ENCODE data around the gene SMIM14.

DNA sequence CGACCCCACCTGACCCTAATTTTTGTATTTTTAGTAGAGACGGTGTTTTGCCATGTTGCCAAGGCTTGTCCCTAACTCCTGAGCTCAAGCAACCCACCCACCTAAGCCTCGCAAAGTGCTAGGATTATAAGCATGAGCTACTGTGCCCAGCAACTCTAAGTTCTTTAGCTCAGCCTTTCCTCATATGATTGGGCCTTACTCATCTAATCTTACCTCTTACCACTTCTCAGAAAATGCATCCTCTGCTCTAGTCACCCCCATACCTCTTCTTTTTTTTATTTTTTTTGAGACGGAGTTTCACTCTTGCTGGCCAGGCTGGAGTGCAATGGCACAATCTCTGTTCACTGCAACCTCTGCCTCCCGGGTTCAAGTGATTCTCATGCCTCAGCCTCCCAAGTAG, 75.9 kb downstream of the SMIM14 start:
- TF ChIP-seq TAF1 (IDR thresholded peaks at IDR 0.05; ENCODE audit: low read depth) (no peak), EP300 (IDR thresholded peaks at IDR 0.05; ENCODE audit: borderline replicate concordance) (no peak), TCF12 (IDR thresholded peaks at IDR 0.05; ENCODE audit: low read depth) (no peak), TEAD4 (IDR thresholded peaks at IDR 0.05) (no peak), NFIC (IDR thresholded peaks at IDR 0.05) (no peak), ZBTB7A (IDR thresholded peaks at IDR 0.05; ENCODE audit: low read depth) (no peak), RAD21 (IDR thresholded peaks at IDR 0.05; ENCODE audit: low read depth) (no peak), FOXM1 (IDR thresholded peaks at IDR 0.05; ENCODE audit: borderline replicate concordance, low read depth) (no peak), YY1 (IDR thresholded peaks at IDR 0.05; ENCODE audit: low read depth) (no peak)
- TF ChIP-seq, protein P1, sequence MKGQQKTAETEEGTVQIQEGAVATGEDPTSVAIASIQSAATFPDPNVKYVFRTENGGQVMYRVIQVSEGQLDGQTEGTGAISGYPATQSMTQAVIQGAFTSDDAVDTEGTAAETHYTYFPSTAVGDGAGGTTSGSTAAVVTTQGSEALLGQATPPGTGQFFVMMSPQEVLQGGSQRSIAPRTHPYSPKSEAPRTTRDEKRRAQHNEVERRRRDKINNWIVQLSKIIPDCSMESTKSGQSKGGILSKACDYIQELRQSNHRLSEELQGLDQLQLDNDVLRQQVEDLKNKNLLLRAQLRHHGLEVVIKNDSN (IDR thresholded peaks at IDR 0.05), result no peak
- TF ChIP-seq, protein P2, sequence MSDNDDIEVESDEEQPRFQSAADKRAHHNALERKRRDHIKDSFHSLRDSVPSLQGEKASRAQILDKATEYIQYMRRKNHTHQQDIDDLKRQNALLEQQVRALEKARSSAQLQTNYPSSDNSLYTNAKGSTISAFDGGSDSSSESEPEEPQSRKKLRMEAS (IDR thresholded peaks at IDR 0.05), result no peak
- TF ChIP-seq, protein P3, sequence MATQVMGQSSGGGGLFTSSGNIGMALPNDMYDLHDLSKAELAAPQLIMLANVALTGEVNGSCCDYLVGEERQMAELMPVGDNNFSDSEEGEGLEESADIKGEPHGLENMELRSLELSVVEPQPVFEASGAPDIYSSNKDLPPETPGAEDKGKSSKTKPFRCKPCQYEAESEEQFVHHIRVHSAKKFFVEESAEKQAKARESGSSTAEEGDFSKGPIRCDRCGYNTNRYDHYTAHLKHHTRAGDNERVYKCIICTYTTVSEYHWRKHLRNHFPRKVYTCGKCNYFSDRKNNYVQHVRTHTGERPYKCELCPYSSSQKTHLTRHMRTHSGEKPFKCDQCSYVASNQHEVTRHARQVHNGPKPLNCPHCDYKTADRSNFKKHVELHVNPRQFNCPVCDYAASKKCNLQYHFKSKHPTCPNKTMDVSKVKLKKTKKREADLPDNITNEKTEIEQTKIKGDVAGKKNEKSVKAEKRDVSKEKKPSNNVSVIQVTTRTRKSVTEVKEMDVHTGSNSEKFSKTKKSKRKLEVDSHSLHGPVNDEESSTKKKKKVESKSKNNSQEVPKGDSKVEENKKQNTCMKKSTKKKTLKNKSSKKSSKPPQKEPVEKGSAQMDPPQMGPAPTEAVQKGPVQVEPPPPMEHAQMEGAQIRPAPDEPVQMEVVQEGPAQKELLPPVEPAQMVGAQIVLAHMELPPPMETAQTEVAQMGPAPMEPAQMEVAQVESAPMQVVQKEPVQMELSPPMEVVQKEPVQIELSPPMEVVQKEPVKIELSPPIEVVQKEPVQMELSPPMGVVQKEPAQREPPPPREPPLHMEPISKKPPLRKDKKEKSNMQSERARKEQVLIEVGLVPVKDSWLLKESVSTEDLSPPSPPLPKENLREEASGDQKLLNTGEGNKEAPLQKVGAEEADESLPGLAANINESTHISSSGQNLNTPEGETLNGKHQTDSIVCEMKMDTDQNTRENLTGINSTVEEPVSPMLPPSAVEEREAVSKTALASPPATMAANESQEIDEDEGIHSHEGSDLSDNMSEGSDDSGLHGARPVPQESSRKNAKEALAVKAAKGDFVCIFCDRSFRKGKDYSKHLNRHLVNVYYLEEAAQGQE (IDR thresholded peaks at IDR 0.05; ENCODE audit: low read depth), result no peak
